Suprapubic skin (tissue), 4 donors: ENCODE measurements around the gene PITX1. TPM values are rescaled to one million over a fixed set of nuclear protein-coding genes. Genes with fewer than 3 reads are reported as not detected.
"Not testable (repeated sequence)": the region's sequence is repeated elsewhere in the genome, so short reads cannot be mapped to it uniquely, and the experiment has no call there.

Source experiments
- DNase-seq, 2 donors: peaks; one replicate each; pipeline ENCODE4 v3.0.0-alpha.2; 2019; ENCODE audit warnings: low spot score in 2 of 2
- H3K27ac ChIP-seq: fragments of 200-600 bp; sonication (generic); one replicate; pipeline ENCODE4 v1.5.1; 2019
- H3K27me3 ChIP-seq: fragments of 200-600 bp; sonication (generic); one replicate; pipeline ENCODE4 v1.5.1; 2019
- H3K36me3 ChIP-seq: fragments of 200-600 bp; sonication (generic); one replicate; pipeline ENCODE4 v1.5.1; 2019
- H3K4me1 ChIP-seq: fragments of 200-600 bp; sonication (generic); one replicate; pipeline ENCODE4 v1.5.1; 2019
- H3K4me3 ChIP-seq: fragments of 200-600 bp; sonication (generic); one replicate; pipeline ENCODE4 v1.5.1; 2019; ENCODE audit warnings: mild to moderate bottlenecking
- H3K9me3 ChIP-seq: fragments of 200-600 bp; sonication (generic); one replicate; pipeline ENCODE4 v1.5.1; 2019
- EP300 ChIP-seq: sonication (generic); formaldehyde crosslinking; IDR thresholded peaks from one replicate; pipeline ENCODE4 v1.6.1; 2017; ENCODE audit warnings: antibody characterized with exemption
- POLR2A ChIP-seq, 2 donors: fragments of 450-650 bp; IDR thresholded peaks; one replicate each; pipeline ENCODE4 v1.6.1; 2017; ENCODE audit warnings: antibody characterized with exemption in 2 of 2, mild to moderate bottlenecking in 2 of 2, moderate library complexity in 2 of 2
- POLR2AphosphoS5 ChIP-seq, 3 donors: sonication (generic); formaldehyde crosslinking; IDR thresholded peaks; one replicate each; pipeline ENCODE4 v1.6.1; 2017; ENCODE audit warnings: antibody characterized with exemption in 3 of 3
- WGBS: methylation state at CpG from one replicate; pipeline ENCODE4 v1.1.5; 2018; 5-methylcytosine and 5-hydroxymethylcytosine counted together
- total RNA-seq, 4 donors: library from RNA; depleted of rRNA; stranded (reverse); fragments of >200 nt; gene quantifications; one replicate each; pipeline ENCODE4 v1.1.0, GENCODE V29; 2016
- TF ChIP-seq, protein P1 (sequence below), 2 donors: fragments of 200-600 bp in 1 of 2; fragments of 450-650 bp in 1 of 2; sonication (generic) in 1 of 2; IDR thresholded peaks; one replicate each; pipeline ENCODE4 v1.5.1; 2016 to 2019; ENCODE audit warnings: antibody characterized with exemption in 2 of 2, mild to moderate bottlenecking in 1 of 2, moderate library complexity in 1 of 2

Gene PITX1
- total RNA-seq, 4 donors from 2014 or later, result 0.64 to 2.4 (median 1.4) TPM

DNA sequence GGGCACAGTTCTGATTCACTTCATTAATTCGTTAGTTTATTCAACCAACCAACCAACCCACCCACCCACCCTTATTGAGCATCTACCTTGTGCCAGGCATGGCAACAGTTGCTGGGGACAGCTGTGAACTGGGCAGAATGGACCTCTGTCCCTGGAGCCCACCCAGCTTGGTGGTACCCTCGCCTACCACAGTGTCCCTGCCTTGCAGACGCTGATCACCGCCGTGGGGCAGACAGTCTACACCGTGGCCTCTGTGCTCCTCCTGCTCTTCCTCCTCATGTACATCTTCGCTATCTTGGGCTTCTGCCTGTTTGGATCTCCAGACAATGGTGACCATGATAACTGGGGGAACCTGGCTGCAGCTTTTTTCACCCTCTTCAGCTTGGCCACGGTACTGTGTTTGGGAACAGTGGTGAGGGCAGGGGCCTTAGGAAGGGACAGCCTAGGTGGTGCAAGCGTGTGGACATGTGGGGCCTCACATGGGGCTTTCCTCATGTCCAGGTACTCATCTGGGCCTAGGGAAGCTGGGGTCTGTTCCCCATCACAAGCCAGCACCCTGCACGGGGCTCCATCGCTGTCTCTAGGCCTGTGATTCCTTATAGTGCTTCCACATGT lies 26.2 kb downstream of the PITX1 start:
- WGBS, result 80% methylated on average over 10 of the region's 11 CpGs
- H3K27ac ChIP-seq, result no peak overlapping the region
- no peak for DNase-seq
- no peaks in the 10 kb centered on the region for H3K27me3 ChIP-seq
- no peak overlapping the region for H3K4me3 ChIP-seq
- TF ChIP-seq POLR2AphosphoS5 (IDR thresholded peaks at IDR 0.05) (no peak), EP300 (no peak), POLR2A (IDR thresholded peaks at IDR 0.05) (no peak)
- TF ChIP-seq, protein P1, sequence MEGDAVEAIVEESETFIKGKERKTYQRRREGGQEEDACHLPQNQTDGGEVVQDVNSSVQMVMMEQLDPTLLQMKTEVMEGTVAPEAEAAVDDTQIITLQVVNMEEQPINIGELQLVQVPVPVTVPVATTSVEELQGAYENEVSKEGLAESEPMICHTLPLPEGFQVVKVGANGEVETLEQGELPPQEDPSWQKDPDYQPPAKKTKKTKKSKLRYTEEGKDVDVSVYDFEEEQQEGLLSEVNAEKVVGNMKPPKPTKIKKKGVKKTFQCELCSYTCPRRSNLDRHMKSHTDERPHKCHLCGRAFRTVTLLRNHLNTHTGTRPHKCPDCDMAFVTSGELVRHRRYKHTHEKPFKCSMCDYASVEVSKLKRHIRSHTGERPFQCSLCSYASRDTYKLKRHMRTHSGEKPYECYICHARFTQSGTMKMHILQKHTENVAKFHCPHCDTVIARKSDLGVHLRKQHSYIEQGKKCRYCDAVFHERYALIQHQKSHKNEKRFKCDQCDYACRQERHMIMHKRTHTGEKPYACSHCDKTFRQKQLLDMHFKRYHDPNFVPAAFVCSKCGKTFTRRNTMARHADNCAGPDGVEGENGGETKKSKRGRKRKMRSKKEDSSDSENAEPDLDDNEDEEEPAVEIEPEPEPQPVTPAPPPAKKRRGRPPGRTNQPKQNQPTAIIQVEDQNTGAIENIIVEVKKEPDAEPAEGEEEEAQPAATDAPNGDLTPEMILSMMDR (IDR thresholded peaks at IDR 0.05), result no peak
- H3K9me3 ChIP-seq, result no peaks in the 10 kb centered on the region
- no peaks in the 10 kb centered on the region for H3K4me1 ChIP-seq
- H3K36me3 ChIP-seq, result no peaks in the 10 kb centered on the region

DNA sequence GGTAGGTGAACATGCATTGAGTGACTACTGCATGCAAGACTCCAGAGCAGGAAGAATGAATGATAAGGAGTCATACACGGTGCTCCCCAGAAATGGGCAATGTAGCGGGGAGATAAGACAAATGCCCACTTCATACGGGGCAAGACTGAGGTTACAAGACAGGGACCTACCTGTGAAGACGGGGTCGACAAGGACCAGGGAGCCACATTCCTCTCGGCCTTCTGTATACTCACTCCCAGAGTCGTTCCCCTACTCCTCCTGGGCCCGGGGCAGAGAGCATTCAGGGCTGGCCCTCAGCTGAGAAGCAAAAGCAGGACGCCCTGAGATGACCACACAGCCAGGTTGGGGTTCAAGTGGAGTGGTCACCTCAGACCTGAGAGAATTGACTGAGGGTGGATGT lies 26.7 kb downstream of the PITX1 start:
- Histone ChIP-seq H3K4me3 (no peak overlapping the region), H3K27me3 (no peaks in the 10 kb centered on the region), H3K36me3 (no peaks in the 10 kb centered on the region), H3K27ac (no peak overlapping the region), H3K4me1 (no peaks in the 10 kb centered on the region), H3K9me3 (no peaks in the 10 kb centered on the region)
- 94% methylated on average over 9 of the region's 9 CpGs for WGBS
- no peak for DNase-seq
- TF ChIP-seq EP300 (no peak), POLR2AphosphoS5 (IDR thresholded peaks at IDR 0.05) (no peak), POLR2A (IDR thresholded peaks at IDR 0.05) (no peak)
- TF ChIP-seq, protein P1 (IDR thresholded peaks at IDR 0.05), result no peak

DNA sequence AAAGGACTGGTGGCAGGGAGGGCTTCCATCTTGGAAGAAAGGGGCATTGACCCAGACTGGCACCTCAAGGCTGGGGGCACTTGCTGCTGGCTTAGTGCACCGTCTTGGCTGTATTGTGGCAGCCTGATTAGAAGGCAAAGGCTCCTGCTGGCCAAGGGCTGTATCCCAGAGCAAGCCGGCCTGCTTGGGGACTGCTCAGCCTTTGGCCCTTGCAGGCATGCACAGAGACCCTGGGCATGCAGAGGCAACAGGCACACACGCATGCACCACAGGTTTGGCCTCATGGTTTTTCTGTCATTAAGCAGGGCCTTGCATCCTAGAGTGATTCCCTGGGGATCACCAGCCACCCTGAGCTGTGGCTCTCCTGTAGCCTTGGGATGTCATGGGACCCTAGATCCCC lies 29.0 kb downstream of the PITX1 start:
- TF ChIP-seq POLR2AphosphoS5 (IDR thresholded peaks at IDR 0.05) (no peak), POLR2A (IDR thresholded peaks at IDR 0.05) (no peak), EP300 (no peak)
- TF ChIP-seq, protein P1 (IDR thresholded peaks at IDR 0.05), result no peak
- WGBS, result 100% methylated on average over 1 of the region's 3 CpGs
- Histone ChIP-seq H3K4me3 (no peak overlapping the region), H3K9me3 (no peaks in the 10 kb centered on the region), H3K27me3 (no peaks in the 10 kb centered on the region), H3K27ac (no peak overlapping the region), H3K36me3 (no peaks in the 10 kb centered on the region), H3K4me1 (no peaks in the 10 kb centered on the region)
- no peak for DNase-seq

DNA sequence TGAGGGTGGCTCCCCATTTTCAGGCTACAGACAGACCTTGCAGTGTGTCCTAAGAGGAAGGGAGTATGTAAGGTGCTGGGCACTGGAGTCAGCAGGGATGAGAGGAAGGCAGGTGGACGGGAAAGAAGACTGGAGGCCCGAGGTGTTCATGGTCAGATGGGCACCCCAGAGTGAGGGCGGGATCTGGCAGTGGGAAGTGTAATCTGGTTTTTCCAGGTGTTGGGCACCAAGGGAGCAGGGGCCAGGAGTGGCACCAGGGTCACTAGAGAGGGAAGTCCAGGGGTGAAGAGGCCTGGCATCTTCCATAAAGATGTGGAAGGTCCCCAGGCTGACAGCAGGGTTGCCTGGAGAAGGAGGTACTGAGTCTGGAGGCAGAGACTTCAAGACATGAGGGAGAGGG lies 29.7 kb downstream of the PITX1 start:
- WGBS, result 96% methylated on average over 3 of the region's 3 CpGs
- peak in 1 of 2 donors; percentile 37 for DNase-seq
- TF ChIP-seq EP300 (no peak), POLR2AphosphoS5 (IDR thresholded peaks at IDR 0.05) (no peak)
- Histone ChIP-seq H3K9me3 (no peaks in the 10 kb centered on the region), H3K4me3 (no peak overlapping the region), H3K36me3 (no peaks in the 10 kb centered on the region), H3K27me3 (no peaks in the 10 kb centered on the region), H3K27ac (no peak overlapping the region), H3K4me1 (no peaks in the 10 kb centered on the region)

DNA sequence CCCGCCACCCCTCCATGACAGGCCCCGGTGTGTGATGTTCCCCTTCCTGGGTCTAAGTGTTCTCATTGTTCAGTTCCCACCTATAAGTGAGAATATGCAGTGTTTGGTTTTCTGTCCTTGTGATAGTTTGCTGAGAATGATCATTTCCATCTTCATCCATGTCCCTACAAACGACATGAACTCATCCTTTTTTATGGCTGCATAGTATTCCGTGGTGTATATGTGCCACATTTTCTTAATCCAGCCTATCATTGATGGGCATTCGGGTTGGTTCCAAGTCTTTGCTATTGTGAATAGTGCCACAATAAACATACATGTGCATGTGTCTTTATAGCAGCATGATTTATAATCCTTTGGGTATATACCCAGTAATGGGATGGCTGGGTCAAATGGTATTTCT lies 36.0 kb downstream of the PITX1 start:
- not testable (repeated sequence) for H3K4me1 ChIP-seq
- WGBS, result 97% methylated on average over 5 of the region's 5 CpGs

DNA sequence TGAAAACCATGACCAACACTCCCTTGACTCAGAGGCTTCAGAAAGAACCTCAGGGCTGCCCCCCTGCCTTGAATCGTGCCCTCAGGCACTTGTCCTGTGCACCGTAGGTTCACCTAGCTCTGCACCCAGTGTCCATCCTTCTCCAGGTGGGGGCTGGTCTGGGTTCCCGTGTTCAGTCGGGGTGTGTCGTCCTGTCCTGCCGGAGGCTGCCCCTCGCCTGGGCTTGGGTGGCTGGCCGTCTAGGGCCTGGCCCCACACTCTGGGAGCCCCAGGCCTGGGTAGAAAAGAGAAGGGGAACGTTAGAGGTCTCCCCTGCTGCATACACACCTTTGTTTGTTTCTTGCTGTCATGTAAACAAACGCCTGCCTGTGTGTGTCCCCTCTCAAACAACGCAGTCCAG lies 37.0 kb downstream of the PITX1 start:
- no peaks in the 10 kb centered on the region for H3K9me3 ChIP-seq
- no peak for DNase-seq
- WGBS, result 78% methylated on average over 11 of the region's 11 CpGs
- TF ChIP-seq POLR2AphosphoS5 (IDR thresholded peaks at IDR 0.05) (no peak), EP300 (no peak)
- TF ChIP-seq, protein P1 (IDR thresholded peaks at IDR 0.05), result no peak
- no peak overlapping the region for H3K27ac ChIP-seq
- no peaks in the 10 kb centered on the region for H3K4me1 ChIP-seq
- H3K27me3 ChIP-seq, result no peaks in the 10 kb centered on the region
- no peak overlapping the region for H3K4me3 ChIP-seq
- H3K36me3 ChIP-seq, result no peaks in the 10 kb centered on the region

More for the DNA sequence above, 36.0 kb downstream of the PITX1 start:
- H3K36me3 ChIP-seq, H3K27me3 ChIP-seq, H3K27ac ChIP-seq, DNase-seq, H3K4me3 ChIP-seq, H3K9me3 ChIP-seq: not testable (repeated sequence)
